ENCODE results near the gene FCRL2.

Gene FCRL2

DNA sequence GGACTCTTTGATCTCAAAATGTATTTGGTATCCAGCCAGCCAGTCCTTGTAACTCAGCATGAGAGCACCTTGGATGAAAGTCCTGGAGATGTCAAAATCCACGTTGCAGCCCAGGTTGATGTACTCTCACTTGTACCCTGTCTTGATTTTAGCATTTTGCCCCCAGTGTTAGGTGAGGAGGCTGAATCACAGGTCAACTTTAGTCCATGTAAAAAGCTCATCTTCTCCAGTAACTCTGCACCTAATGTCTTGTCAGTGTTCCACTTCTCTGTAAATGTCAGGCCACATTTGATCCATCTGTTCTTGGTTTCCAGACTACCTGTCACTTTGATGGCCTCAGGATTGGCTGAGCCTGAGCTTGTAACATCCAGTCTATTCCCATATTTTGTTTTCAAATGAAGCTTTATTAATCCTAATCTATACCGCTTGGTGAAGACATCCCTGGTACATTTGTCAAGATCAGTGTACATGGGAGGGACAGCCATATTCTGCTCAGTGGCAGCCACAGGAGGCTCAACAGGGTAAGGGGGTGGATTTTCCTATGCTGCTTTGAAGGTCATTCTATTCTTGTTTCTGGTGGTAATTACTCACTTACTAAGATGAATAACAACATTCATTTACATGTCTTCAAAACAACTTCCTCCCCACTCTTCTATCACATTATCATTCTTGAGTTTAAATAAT is 52.3 kb downstream of the FCRL2 start:
- Histone ChIP-seq H3K27ac (ENCODE audit: extremely low read depth, low read depth, low read length) (no peak overlapping the region), H3K4me3 (ENCODE audit: low read depth, low read length) (no peak overlapping the region), H3K9me3 (ENCODE audit: control insufficient read depth, insufficient read depth, low read depth, low read length) (no peaks in the 10 kb centered on the region), H3K4me1 (ENCODE audit: control insufficient read depth, insufficient read depth, low read length) (no peaks in the 10 kb centered on the region), H3K36me3 (ENCODE audit: control insufficient read depth in 2 of 2, insufficient read depth in 1 of 2, low read length in 2 of 2) (no peaks in the 10 kb centered on the region)
- TF ChIP-seq, protein P1, sequence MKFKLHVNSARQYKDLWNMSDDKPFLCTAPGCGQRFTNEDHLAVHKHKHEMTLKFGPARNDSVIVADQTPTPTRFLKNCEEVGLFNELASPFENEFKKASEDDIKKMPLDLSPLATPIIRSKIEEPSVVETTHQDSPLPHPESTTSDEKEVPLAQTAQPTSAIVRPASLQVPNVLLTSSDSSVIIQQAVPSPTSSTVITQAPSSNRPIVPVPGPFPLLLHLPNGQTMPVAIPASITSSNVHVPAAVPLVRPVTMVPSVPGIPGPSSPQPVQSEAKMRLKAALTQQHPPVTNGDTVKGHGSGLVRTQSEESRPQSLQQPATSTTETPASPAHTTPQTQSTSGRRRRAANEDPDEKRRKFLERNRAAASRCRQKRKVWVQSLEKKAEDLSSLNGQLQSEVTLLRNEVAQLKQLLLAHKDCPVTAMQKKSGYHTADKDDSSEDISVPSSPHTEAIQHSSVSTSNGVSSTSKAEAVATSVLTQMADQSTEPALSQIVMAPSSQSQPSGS (tag by site-specific recombination; IDR thresholded peaks at IDR 0.05; ENCODE audit: low read depth): no peak
- TF ChIP-seq KLF7 (tag by site-specific recombination; IDR thresholded peaks at IDR 0.05; ENCODE audit: borderline replicate concordance) (no peak), ZNF24 (tag by site-specific recombination; IDR thresholded peaks at IDR 0.05) (no peak), ZNF140 (tag by site-specific recombination; IDR thresholded peaks at IDR 0.05) (no peak), GLI2 (tag by site-specific recombination; IDR thresholded peaks at IDR 0.05; ENCODE audit: borderline replicate concordance, low read depth) (no peak), MYNN (tag by site-specific recombination; IDR thresholded peaks at IDR 0.05; ENCODE audit: borderline replicate concordance) (no peak)
- CTCF ChIA-PET: interaction anchor here (0.6 kb wide), 1 partner anchor 556 kb away, joined by 3 read pairs; no protein-coding TSS in a partner anchor
- POLR2A ChIA-PET: interaction anchor here (0.7 kb wide), 1 partner anchor 400 kb away, joined by 4 read pairs; no protein-coding TSS in a partner anchor

DNA sequence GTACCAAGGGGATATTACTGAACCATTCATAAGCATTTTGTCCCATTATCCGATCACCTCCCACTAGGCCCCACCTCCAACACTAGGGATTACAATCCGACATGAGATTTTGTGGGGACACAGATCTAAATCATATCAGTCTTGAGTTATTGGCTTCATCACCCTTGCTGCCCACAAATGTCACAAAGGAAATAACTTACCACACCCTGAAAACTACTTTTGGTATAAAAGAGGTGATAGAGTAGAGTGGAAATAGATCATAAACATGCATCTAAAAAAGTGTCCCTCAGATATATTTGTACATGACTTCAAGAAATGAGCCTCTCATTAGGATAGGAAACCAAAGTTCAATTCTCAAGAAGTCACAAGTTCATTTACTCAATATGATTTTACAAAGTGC is 53.8 kb downstream of the FCRL2 start:
- no peak overlapping the region for H3K4me3 ChIP-seq (ENCODE audit: low read depth, low read length)
- no peak for TF ChIP-seq ZNF138 (tag by site-specific recombination; IDR thresholded peaks at IDR 0.05; ENCODE audit: borderline replicate concordance)
- no peak for TF ChIP-seq ZNF549 (tag by site-specific recombination; IDR thresholded peaks at IDR 0.05)
- TF ChIP-seq ZNF785 (tag by site-specific recombination; IDR thresholded peaks at IDR 0.05): no peak
- no peak for TF ChIP-seq ZNF707 (tag by site-specific recombination; IDR thresholded peaks at IDR 0.05)
- no peak for TF ChIP-seq ZEB2 (tag by site-specific recombination; IDR thresholded peaks at IDR 0.05)
- no peak for TF ChIP-seq ZNF248 (tag by site-specific recombination; IDR thresholded peaks at IDR 0.05)
- TF ChIP-seq ZBTB20 (tag by site-specific recombination; IDR thresholded peaks at IDR 0.05): no peak
- no peak for TF ChIP-seq ZNF843 (tag by site-specific recombination; IDR thresholded peaks at IDR 0.05)
- TF ChIP-seq, protein P2, sequence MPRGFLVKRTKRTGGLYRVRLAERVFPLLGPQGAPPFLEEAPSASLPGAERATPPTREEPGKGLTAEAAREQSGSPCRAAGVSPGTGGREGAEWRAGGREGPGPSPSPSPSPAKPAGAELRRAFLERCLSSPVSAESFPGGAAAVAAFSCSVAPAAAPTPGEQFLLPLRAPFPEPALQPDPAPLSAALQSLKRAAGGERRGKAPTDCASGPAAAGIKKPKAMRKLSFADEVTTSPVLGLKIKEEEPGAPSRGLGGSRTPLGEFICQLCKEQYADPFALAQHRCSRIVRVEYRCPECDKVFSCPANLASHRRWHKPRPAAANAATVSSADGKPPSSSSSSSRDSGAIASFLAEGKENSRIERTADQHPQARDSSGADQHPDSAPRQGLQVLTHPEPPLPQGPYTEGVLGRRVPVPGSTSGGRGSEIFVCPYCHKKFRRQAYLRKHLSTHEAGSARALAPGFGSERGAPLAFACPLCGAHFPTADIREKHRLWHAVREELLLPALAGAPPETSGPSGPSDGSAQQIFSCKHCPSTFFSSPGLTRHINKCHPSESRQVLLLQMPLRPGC (tag by site-specific recombination; IDR thresholded peaks at IDR 0.05): no peak
- no peak for TF ChIP-seq ZNF768 (tag by site-specific recombination; IDR thresholded peaks at IDR 0.05)
- no peak for TF ChIP-seq HOXC10 (CRISPR knock-in tag; IDR thresholded peaks at IDR 0.05)
- TF ChIP-seq ZFP3 (tag by site-specific recombination; IDR thresholded peaks at IDR 0.05; ENCODE audit: low read depth): no peak
- TF ChIP-seq ZNF341 (tag by site-specific recombination; IDR thresholded peaks at IDR 0.05; ENCODE audit: low read depth): no peak
- no peak for TF ChIP-seq ZNF335 (tag by site-specific recombination; conservative IDR thresholded peaks at IDR 0.05)
- no peak for TF ChIP-seq ZNF157 (tag by site-specific recombination; IDR thresholded peaks at IDR 0.05)
- TF ChIP-seq ZNF558 (tag by site-specific recombination; IDR thresholded peaks at IDR 0.05): no peak
- no peaks in the 10 kb centered on the region for H3K9me3 ChIP-seq (ENCODE audit: control insufficient read depth, insufficient read depth, low read depth, low read length)
- no peaks in the 10 kb centered on the region for H3K36me3 ChIP-seq (ENCODE audit: control insufficient read depth in 2 of 2, insufficient read depth in 1 of 2, low read length in 2 of 2)
- POLR2A ChIA-PET: no interaction called here
- H3K4me1 ChIP-seq (ENCODE audit: control insufficient read depth, insufficient read depth, low read length): no peaks in the 10 kb centered on the region
- CTCF ChIA-PET: no interaction called here
- H3K27ac ChIP-seq (ENCODE audit: extremely low read depth, low read depth, low read length): no peak overlapping the region

Measured in HEK293 (cell line).